ENCODE data around the gene KIAA0513. TPM values are rescaled to one million over a fixed set of nuclear protein-coding genes. Genes with fewer than 3 reads are reported as not detected.

KIAA0513 gene
- polyA plus RNA-seq, 1 experiment, result 10.0 TPM

DNA sequence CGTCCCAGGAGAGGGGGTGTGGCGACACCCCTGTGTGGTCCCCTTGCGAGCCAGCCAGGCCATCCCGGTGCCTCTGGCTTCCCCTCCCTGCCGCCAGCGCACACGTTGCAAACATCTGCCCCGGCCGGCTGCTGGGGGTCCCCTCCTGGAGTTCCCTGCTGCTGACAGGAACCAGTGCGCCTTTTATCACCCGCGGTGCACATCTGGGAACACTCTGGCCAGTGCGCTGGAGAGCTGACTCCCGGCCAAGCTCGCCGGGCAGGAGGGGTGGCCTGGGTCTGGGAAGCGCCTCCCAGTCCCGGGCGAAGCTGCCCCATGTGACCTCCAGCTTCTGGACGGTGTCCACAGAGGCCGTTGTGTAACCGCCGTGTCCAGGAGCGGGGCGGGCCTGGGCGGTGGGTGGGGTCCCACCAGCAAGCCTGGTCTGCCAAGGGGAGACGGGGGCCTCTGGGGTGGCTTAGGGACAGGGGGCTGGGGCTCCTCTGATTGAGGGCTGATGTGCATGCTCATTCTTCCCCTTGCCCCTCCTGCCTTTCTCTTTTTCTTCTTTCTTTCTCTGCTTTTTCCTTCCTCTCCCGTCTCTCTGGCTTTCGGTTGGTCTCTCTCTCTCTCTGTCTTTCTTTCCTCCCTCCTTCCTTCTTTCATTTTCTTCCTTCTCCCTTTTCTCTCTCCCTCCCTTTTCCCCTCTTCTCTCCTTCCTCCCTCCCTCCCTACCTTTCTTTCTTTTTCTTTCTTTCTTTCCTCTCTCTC is 109.9 kb downstream of the KIAA0513 start:
- POLR2A ChIA-PET, result interaction anchor here (0.6 to 1.0 kb wide), 7 partner anchors 8 to 98 kb away, joined by 3 to 9 read pairs (median 5); no protein-coding TSS in a partner anchor
- CTCF ChIA-PET, result no interaction called here
- DNase-seq (ENCODE audit: low read depth, low spot score), result peak; percentile 78

DNA sequence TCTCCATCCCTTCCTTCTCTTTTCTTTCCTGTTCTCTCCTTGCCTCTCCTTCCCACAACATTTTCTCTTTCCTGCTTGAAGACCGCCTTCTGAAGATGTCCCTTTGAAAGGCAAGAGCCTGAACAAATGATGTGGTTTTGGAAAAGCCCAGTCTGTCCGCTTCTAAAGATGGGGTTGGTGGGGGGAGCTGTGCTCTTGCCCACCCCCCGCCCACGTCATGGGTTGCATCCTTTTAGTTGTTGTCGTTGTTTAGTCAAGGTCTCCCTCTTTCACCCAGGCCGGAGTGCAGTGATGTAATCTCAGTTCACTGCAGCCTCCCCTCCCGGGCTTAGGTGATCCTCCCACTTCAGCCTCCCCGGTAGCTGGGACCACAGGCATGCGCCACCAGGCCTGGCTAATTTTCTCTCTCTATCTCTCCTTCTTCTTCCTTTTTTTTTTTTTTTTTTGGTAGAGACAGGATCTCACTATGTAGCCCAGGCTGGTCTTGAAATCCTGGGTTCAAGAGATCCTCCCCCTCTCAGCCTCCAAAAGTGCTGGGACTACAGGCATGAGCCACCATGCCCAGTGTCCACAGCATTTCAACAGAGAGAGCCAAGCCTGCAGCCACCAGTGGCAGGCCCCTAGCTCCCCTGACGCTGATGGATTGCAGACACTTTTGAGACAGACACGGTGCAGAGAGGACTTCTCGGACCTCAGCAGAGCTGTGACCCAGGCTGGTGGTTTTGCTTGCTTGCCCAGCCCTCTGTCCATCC is 110.7 kb downstream of the KIAA0513 start:
- ChIA-PET POLR2A (interaction anchor here (0.6 to 1.0 kb wide), 4 partner anchors 14 to 74 kb away, joined by 4 to 9 read pairs (median 7); no protein-coding TSS in a partner anchor), CTCF (no interaction called here)
- Histone ChIP-seq H3K4me3 (ENCODE audit: low read depth, low read length) (no peak overlapping the region), H3K9me3 (ENCODE audit: control insufficient read depth, insufficient read depth, low read length) (peaks cover 5% of the 10 kb centered on the region; the same call in 1 of the 2 replicates), H3K27me3 (ENCODE audit: control insufficient read depth, insufficient read depth, low read length) (no peaks in the 10 kb centered on the region), H3K27ac (ENCODE audit: low read depth, low read length) (no peak overlapping the region)
- TF ChIP-seq, protein P1, sequence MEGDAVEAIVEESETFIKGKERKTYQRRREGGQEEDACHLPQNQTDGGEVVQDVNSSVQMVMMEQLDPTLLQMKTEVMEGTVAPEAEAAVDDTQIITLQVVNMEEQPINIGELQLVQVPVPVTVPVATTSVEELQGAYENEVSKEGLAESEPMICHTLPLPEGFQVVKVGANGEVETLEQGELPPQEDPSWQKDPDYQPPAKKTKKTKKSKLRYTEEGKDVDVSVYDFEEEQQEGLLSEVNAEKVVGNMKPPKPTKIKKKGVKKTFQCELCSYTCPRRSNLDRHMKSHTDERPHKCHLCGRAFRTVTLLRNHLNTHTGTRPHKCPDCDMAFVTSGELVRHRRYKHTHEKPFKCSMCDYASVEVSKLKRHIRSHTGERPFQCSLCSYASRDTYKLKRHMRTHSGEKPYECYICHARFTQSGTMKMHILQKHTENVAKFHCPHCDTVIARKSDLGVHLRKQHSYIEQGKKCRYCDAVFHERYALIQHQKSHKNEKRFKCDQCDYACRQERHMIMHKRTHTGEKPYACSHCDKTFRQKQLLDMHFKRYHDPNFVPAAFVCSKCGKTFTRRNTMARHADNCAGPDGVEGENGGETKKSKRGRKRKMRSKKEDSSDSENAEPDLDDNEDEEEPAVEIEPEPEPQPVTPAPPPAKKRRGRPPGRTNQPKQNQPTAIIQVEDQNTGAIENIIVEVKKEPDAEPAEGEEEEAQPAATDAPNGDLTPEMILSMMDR (IDR thresholded peaks at IDR 0.05; ENCODE audit: low read depth, low read length), result no peak
- no peak for DNase-seq (ENCODE audit: low read depth, low spot score)

More for the DNA sequence above, 109.9 kb downstream of the KIAA0513 start:
- Histone ChIP-seq H3K27me3 (ENCODE audit: control insufficient read depth, insufficient read depth, low read length) (no peaks in the 10 kb centered on the region), H3K27ac (ENCODE audit: low read depth, low read length) (no peak overlapping the region), H3K4me3 (ENCODE audit: low read depth, low read length) (peak overlapping the region; percentile 15; the same call in 1 of the 2 replicates), H3K9me3 (ENCODE audit: control insufficient read depth, insufficient read depth, low read length) (peaks cover 5% of the 10 kb centered on the region; the same call in 1 of the 2 replicates)
- TF ChIP-seq, protein P1 (IDR thresholded peaks at IDR 0.05; ENCODE audit: low read depth, low read length), result no peak

DNA sequence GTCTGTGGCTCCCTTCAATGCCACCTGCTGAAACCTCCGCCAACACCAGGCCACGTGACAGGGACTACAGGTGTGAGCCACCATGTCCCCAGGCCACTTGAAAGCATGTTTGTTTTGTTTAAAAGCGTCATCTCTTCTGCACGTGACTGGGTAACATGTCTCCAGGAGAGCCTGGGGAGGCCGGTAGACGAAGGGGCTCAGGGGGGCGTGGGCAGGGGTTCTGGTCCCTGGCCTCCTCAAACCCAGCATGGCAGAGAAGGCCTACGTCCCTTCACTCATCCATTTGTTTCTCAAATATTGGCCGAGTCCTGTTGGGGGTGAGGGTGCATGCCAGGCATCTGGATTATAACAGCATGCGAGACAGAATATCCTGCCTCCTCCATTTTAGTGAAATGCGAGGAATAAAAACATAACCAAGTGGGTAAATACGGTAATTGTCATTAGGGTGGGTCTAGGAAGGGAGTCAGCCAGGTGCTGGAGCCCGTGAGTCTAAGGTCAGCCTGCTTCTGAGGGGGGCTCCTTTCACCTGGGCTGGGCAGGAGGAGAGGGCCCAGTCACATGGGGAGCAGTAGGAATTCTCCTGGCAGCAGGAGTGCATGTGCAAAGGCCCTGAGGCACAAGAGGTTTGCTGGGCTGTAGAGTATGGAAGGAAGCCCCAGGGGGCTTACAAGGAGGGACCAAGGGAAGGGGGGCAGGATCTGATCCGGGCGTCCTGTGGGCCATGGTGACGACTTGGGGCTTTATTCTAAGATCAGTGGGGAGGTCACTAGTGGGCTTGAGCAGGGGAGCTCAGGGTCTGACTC is 111.4 kb downstream of the KIAA0513 start:
- no peak overlapping the region for H3K4me3 ChIP-seq (ENCODE audit: low read depth, low read length)
- H3K9me3 ChIP-seq (ENCODE audit: control insufficient read depth, insufficient read depth, low read length), result peaks cover 5% of the 10 kb centered on the region; the same call in 1 of the 2 replicates
- peaks cover 2% of the 10 kb centered on the region for H3K27me3 ChIP-seq (ENCODE audit: control insufficient read depth, insufficient read depth, low read length)
- ChIA-PET POLR2A (no interaction called here), CTCF (interaction anchor here (1.5 kb wide), 1 partner anchor 24 kb away, joined by 3 read pairs; no protein-coding TSS in a partner anchor)
- no peak for DNase-seq (ENCODE audit: low read depth, low spot score)
- no peak overlapping the region for H3K27ac ChIP-seq (ENCODE audit: low read depth, low read length)
- TF ChIP-seq, protein P1 (IDR thresholded peaks at IDR 0.05; ENCODE audit: low read depth, low read length), result no peak

DNA sequence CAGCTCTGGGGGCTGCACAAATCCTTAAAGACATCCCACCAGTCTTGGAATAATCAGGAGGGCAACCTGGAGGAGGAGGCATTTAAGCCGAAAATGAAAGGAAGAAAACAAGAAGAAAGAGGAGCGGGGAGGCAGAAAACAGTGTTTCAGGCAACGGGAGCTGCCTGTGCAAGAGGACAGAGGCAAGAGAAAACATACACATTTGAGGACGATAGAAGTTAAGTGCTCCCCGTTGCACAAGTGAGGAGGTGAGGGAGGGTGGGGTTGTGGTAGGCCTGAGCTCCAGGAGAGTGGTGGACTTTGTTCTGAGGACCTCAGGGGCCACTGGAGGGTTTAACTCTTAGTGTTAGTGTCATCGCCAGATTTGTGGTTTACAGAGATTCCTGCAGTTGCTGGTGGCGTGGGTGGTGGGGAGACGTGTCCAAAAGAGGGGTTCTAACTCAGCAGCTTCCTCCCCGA is 112.3 kb downstream of the KIAA0513 start:
- Histone ChIP-seq H3K9me3 (ENCODE audit: control insufficient read depth, insufficient read depth, low read length) (peaks cover 12% of the 10 kb centered on the region), H3K27me3 (ENCODE audit: control insufficient read depth, insufficient read depth, low read length) (peaks cover 5% of the 10 kb centered on the region), H3K4me3 (ENCODE audit: low read depth, low read length) (no peak overlapping the region), H3K27ac (ENCODE audit: low read depth, low read length) (no peak overlapping the region)
- DNase-seq (ENCODE audit: low read depth, low spot score), result no peak
- TF ChIP-seq, protein P1 (IDR thresholded peaks at IDR 0.05; ENCODE audit: low read depth, low read length), result no peak
- ChIA-PET CTCF (interaction anchor here (1.2 to 1.5 kb wide), 2 partner anchors 25 to 105 kb away, joined by 3 read pairs; no protein-coding TSS in a partner anchor), POLR2A (interaction anchor here (0.7 kb wide), 1 partner anchor 15 kb away, joined by 3 read pairs; no protein-coding TSS in a partner anchor)
